ENCODE results near the gene FKBP6.

FKBP6 gene

GRCh38 chr7:73350306-73351068 is 22.5 kb downstream of the FKBP6 start:
- no peak for TF ChIP-seq CTCF (conservative IDR thresholded peaks at IDR 0.05; ENCODE audit: low read depth, low read length)
- no peak overlapping the region for H3K4me3 ChIP-seq (ENCODE audit: low read length)
- DNase-seq (ENCODE audit: low read depth) = no peak

- TF ChIP-seq CTCF (conservative IDR thresholded peaks at IDR 0.05; ENCODE audit: low read depth, low read length) = no peak
- H3K4me3 ChIP-seq (ENCODE audit: low read length) = no peak overlapping the region
- DNase-seq (ENCODE audit: low read depth) = no peak
These were observed 23.6 kb downstream of the FKBP6 start for GRCh38 chr7:73351447-73352167.

- H3K4me3 ChIP-seq (ENCODE audit: low read length) = no peak overlapping the region
- DNase-seq (ENCODE audit: low read depth) = no peak
- TF ChIP-seq CTCF (conservative IDR thresholded peaks at IDR 0.05; ENCODE audit: low read depth, low read length) = no peak
These were observed 24.8 kb downstream of the FKBP6 start for GRCh38 chr7:73352784-73353183.

- no peak overlapping the region for H3K4me3 ChIP-seq (ENCODE audit: low read length)
- DNase-seq (ENCODE audit: low read depth) = no peak
- no peak for TF ChIP-seq CTCF (conservative IDR thresholded peaks at IDR 0.05; ENCODE audit: low read depth, low read length)
These were observed 25.3 kb downstream of the FKBP6 start for GRCh38 chr7:73353243-73353642.

GRCh38 chr7:73354196-73354595 is 26.2 kb downstream of the FKBP6 start:
- DNase-seq (ENCODE audit: low read depth) = no peak
- no peak overlapping the region for H3K4me3 ChIP-seq (ENCODE audit: low read length)
- TF ChIP-seq CTCF (conservative IDR thresholded peaks at IDR 0.05; ENCODE audit: low read depth, low read length) = no peak

GRCh38 chr7:73354821-73355220 is 26.9 kb downstream of the FKBP6 start:
- no peak for TF ChIP-seq CTCF (conservative IDR thresholded peaks at IDR 0.05; ENCODE audit: low read depth, low read length)
- DNase-seq (ENCODE audit: low read depth) = no peak
- no peak overlapping the region for H3K4me3 ChIP-seq (ENCODE audit: low read length)

GRCh38 chr7:73356159-73356558 is 28.2 kb downstream of the FKBP6 start:
- TF ChIP-seq CTCF (conservative IDR thresholded peaks at IDR 0.05; ENCODE audit: low read depth, low read length) = no peak
- DNase-seq (ENCODE audit: low read depth) = no peak
- H3K4me3 ChIP-seq (ENCODE audit: low read length) = no peak overlapping the region

Measured in retinal pigment epithelial cell (primary cell).